ENCODE data around the gene CES3.

- TF ChIP-seq CTCF (IDR thresholded peaks at IDR 0.05) (no peak), POLR2A (IDR thresholded peaks at IDR 0.05) (no peak)
Measured at GRCh38 chr16:66952430-66953110, 8.5 kb upstream of the CES3 start.
